ENCODE data around the gene FGGY. TPM values are rescaled to one million over a fixed set of nuclear protein-coding genes. Genes with fewer than 3 reads are reported as not detected.

The FGGY gene
- total RNA-seq, 1 experiment from 2014 or later = 12.0 TPM

DNA sequence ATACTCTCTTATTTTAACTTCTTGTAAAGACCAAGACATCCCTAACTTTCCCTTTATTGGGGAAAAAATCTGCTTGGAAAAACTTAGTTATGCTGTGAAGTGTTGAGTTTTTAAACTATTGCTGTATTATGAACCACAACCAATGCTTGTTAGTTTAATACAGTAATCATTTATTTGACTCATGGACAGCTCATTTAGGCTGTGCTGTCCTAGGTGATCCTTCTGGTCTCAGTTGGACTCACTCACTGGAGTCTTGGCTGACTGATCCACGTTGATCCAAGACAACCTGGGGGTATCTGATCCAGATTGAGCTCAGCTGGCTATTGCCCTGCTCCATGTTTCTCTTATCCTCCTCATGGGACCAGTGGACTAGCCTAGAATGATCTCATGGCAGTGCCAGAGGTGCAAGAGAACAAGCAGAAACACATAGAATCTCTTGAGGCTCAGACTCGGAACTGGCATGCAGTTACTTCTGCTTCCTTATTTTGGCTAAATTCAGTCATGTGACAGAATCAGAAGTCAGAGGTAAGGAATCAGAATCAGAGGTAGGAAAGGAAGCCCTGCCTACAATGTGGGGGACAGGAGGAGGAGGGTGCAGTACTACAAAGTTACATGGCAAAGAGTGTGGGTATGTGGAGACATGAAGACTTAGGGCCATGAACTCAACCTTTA, 156.5 kb downstream of the FGGY start:
- no peak for TF ChIP-seq SMAD4 (CRISPR knock-in tag; IDR thresholded peaks at IDR 0.05)
- TF ChIP-seq, protein P1, sequence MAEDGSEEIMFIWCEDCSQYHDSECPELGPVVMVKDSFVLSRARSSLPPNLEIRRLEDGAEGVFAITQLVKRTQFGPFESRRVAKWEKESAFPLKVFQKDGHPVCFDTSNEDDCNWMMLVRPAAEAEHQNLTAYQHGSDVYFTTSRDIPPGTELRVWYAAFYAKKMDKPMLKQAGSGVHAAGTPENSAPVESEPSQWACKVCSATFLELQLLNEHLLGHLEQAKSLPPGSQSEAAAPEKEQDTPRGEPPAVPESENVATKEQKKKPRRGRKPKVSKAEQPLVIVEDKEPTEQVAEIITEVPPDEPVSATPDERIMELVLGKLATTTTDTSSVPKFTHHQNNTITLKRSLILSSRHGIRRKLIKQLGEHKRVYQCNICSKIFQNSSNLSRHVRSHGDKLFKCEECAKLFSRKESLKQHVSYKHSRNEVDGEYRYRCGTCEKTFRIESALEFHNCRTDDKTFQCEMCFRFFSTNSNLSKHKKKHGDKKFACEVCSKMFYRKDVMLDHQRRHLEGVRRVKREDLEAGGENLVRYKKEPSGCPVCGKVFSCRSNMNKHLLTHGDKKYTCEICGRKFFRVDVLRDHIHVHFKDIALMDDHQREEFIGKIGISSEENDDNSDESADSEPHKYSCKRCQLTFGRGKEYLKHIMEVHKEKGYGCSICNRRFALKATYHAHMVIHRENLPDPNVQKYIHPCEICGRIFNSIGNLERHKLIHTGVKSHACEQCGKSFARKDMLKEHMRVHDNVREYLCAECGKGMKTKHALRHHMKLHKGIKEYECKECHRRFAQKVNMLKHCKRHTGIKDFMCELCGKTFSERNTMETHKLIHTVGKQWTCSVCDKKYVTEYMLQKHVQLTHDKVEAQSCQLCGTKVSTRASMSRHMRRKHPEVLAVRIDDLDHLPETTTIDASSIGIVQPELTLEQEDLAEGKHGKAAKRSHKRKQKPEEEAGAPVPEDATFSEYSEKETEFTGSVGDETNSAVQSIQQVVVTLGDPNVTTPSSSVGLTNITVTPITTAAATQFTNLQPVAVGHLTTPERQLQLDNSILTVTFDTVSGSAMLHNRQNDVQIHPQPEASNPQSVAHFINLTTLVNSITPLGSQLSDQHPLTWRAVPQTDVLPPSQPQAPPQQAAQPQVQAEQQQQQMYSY (CRISPR knock-in tag; IDR thresholded peaks at IDR 0.05) = no peak
- TF ChIP-seq JUN (CRISPR knock-in tag; IDR thresholded peaks at IDR 0.05) = no peak
- TF ChIP-seq CBFB (CRISPR knock-in tag; IDR thresholded peaks at IDR 0.05; ENCODE audit: low read depth) = no peak
- TF ChIP-seq, protein P2, sequence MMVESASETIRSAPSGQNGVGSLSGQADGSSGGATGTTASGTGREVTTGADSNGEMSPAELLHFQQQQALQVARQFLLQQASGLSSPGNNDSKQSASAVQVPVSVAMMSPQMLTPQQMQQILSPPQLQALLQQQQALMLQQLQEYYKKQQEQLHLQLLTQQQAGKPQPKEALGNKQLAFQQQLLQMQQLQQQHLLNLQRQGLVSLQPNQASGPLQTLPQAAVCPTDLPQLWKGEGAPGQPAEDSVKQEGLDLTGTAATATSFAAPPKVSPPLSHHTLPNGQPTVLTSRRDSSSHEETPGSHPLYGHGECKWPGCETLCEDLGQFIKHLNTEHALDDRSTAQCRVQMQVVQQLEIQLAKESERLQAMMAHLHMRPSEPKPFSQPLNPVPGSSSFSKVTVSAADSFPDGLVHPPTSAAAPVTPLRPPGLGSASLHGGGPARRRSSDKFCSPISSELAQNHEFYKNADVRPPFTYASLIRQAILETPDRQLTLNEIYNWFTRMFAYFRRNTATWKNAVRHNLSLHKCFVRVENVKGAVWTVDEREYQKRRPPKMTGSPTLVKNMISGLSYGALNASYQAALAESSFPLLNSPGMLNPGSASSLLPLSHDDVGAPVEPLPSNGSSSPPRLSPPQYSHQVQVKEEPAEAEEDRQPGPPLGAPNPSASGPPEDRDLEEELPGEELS (CRISPR knock-in tag; IDR thresholded peaks at IDR 0.05) = no peak
- TF ChIP-seq TP53 (CRISPR knock-in tag; IDR thresholded peaks at IDR 0.05) = no peak
- no peak for TF ChIP-seq EMX1 (CRISPR knock-in tag; IDR thresholded peaks at IDR 0.05)
- TF ChIP-seq TCF7 (CRISPR knock-in tag; IDR thresholded peaks at IDR 0.05; ENCODE audit: low read depth) = no peak
- TF ChIP-seq, protein P3, sequence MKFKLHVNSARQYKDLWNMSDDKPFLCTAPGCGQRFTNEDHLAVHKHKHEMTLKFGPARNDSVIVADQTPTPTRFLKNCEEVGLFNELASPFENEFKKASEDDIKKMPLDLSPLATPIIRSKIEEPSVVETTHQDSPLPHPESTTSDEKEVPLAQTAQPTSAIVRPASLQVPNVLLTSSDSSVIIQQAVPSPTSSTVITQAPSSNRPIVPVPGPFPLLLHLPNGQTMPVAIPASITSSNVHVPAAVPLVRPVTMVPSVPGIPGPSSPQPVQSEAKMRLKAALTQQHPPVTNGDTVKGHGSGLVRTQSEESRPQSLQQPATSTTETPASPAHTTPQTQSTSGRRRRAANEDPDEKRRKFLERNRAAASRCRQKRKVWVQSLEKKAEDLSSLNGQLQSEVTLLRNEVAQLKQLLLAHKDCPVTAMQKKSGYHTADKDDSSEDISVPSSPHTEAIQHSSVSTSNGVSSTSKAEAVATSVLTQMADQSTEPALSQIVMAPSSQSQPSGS (CRISPR knock-in tag; IDR thresholded peaks at IDR 0.05; ENCODE audit: borderline replicate concordance, low read depth) = no peak
- TF ChIP-seq, protein P4, sequence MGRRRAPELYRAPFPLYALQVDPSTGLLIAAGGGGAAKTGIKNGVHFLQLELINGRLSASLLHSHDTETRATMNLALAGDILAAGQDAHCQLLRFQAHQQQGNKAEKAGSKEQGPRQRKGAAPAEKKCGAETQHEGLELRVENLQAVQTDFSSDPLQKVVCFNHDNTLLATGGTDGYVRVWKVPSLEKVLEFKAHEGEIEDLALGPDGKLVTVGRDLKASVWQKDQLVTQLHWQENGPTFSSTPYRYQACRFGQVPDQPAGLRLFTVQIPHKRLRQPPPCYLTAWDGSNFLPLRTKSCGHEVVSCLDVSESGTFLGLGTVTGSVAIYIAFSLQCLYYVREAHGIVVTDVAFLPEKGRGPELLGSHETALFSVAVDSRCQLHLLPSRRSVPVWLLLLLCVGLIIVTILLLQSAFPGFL (CRISPR knock-in tag; IDR thresholded peaks at IDR 0.05; ENCODE audit: borderline replicate concordance) = no peak
- no peak for TF ChIP-seq ZNF219 (CRISPR knock-in tag; IDR thresholded peaks at IDR 0.05; ENCODE audit: borderline replicate concordance)
- TF ChIP-seq, protein P5, sequence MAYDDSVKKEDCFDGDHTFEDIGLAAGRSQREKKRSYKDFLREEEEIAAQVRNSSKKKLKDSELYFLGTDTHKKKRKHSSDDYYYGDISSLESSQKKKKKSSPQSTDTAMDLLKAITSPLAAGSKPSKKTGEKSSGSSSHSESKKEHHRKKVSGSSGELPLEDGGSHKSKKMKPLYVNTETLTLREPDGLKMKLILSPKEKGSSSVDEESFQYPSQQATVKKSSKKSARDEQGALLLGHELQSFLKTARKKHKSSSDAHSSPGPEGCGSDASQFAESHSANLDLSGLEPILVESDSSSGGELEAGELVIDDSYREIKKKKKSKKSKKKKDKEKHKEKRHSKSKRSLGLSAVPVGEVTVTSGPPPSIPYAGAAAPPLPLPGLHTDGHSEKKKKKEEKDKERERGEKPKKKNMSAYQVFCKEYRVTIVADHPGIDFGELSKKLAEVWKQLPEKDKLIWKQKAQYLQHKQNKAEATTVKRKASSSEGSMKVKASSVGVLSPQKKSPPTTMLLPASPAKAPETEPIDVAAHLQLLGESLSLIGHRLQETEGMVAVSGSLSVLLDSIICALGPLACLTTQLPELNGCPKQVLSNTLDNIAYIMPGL (CRISPR knock-in tag; IDR thresholded peaks at IDR 0.05) = no peak
- no peak for TF ChIP-seq RELA (CRISPR knock-in tag; IDR thresholded peaks at IDR 0.05; ENCODE audit: borderline replicate concordance)
- no peak for DNase-seq (ENCODE audit: low spot score)
- peaks cover 2% of the 10 kb centered on the region for H3K9me3 Mint-ChIP-seq
- ChIA-PET POLR2A (no interaction called here), CTCF (no interaction called here)
- no peak overlapping the region for H3K4me3 Mint-ChIP-seq
- no peak overlapping the region for H3K27ac Mint-ChIP-seq
- no peaks in the 10 kb centered on the region for H3K27me3 Mint-ChIP-seq (ENCODE audit: low read depth)
- H3K36me3 Mint-ChIP-seq = peaks cover 2% of the 10 kb centered on the region
- H3K4me1 Mint-ChIP-seq = no peaks in the 10 kb centered on the region
- no peak for ATAC-seq

DNA sequence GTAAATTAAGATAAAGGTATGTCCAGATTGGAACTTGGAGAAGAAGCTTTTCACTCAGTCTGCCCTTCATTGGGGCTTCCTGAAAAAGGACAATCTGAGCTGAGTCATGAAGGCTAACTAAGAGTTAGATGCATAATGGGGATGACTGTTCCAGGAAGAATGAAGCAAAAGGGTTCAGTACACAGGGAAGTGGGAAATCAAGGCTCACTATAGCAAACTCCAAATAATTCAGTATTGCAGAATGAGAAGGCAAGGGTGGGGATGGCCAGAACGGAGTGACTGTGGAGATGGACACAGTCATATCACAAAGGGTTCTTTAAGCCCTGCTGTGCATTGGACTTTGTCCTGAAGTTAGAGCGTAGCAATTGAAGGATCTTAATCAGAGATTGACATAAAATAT, 158.3 kb downstream of the FGGY start:
- no peak for DNase-seq (ENCODE audit: low spot score)
- POLR2A ChIA-PET = no interaction called here
- no peak for ATAC-seq
- TF ChIP-seq SOX15 (CRISPR knock-in tag; IDR thresholded peaks at IDR 0.05) (no peak), TCF7 (CRISPR knock-in tag; IDR thresholded peaks at IDR 0.05; ENCODE audit: low read depth) (no peak), PRRX2 (CRISPR knock-in tag; IDR thresholded peaks at IDR 0.05) (no peak), NFE2L1 (CRISPR knock-in tag; IDR thresholded peaks at IDR 0.05) (no peak), ZNF423 (CRISPR knock-in tag; IDR thresholded peaks at IDR 0.05) (no peak)
- TF ChIP-seq, protein P6, sequence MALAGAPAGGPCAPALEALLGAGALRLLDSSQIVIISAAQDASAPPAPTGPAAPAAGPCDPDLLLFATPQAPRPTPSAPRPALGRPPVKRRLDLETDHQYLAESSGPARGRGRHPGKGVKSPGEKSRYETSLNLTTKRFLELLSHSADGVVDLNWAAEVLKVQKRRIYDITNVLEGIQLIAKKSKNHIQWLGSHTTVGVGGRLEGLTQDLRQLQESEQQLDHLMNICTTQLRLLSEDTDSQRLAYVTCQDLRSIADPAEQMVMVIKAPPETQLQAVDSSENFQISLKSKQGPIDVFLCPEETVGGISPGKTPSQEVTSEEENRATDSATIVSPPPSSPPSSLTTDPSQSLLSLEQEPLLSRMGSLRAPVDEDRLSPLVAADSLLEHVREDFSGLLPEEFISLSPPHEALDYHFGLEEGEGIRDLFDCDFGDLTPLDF (CRISPR knock-in tag; IDR thresholded peaks at IDR 0.05) = no peak
- TF ChIP-seq, protein P1 (CRISPR knock-in tag; IDR thresholded peaks at IDR 0.05) = no peak

More for the DNA sequence above, 158.3 kb downstream of the FGGY start:
- H3K36me3 Mint-ChIP-seq = peaks cover 18% of the 10 kb centered on the region
- H3K4me3 Mint-ChIP-seq = no peak overlapping the region
- H3K4me1 Mint-ChIP-seq = no peaks in the 10 kb centered on the region
- H3K27ac Mint-ChIP-seq = no peak overlapping the region
- CTCF ChIA-PET = no interaction called here
- peaks cover 17% of the 10 kb centered on the region for H3K9me3 Mint-ChIP-seq
- no peaks in the 10 kb centered on the region for H3K27me3 Mint-ChIP-seq (ENCODE audit: low read depth)

Data from WTC11 (cell line).